ENCODE data around the gene PGS1. TPM values are rescaled to one million over a fixed set of nuclear protein-coding genes. Genes with fewer than 3 reads are reported as not detected.
A peak's percentile ranks its signal among the peaks of the same experiment; 100 is the strongest.

Gene PGS1
- total RNA-seq, 1 donor from 2014 or later = 22.7 TPM

DNA sequence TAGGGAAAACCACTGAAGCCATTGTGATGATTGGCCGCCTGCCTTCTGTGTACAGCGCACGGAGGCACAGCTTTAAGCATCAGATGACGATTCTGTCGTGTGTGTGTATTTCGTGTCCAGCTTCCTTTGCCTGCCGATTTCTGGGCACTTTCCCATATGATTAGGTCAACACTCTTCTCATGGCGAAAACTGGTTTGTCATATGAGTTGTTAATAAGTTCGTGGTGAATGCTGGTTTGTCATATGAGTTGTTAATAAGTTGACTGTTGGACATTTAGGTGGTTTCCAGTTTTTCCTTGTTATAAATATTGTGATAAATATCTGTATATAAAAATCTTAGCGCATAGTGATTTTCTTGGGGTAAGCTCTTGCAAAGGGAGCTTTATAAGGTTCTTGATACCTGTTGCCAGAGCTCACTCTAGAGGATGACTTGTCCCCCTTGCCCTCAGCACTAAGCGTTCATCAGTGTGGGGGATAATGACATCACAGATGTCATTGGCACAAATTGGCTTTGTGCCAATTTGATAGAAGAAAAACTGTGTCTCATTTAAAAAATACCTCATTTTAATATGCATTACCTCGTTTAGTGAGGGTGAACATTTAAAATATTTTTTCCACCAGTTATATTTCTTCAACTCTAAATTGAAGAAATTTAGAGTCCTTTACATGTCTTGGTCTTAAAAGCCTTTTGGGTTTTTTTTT is 40.0 kb downstream of the PGS1 start:
- no peak overlapping the region for H3K4me3 Mint-ChIP-seq (ENCODE audit: unreplicated experiment)
- H3K9me3 Mint-ChIP-seq (ENCODE audit: low read depth) = no peaks in the 10 kb centered on the region
- TF ChIP-seq CTCF (IDR thresholded peaks at IDR 0.05) = no peak
- no peak for DNase-seq (ENCODE audit: low spot score)
- H3K27me3 Mint-ChIP-seq (ENCODE audit: low read depth) = no peaks in the 10 kb centered on the region
- H3K4me1 Mint-ChIP-seq (ENCODE audit: low read depth) = peaks cover 49% of the 10 kb centered on the region
- H3K27ac Mint-ChIP-seq (ENCODE audit: unreplicated experiment) = no peak overlapping the region
- peaks cover 13% of the 10 kb centered on the region for H3K36me3 Mint-ChIP-seq (ENCODE audit: low read depth)

- H3K27me3 Mint-ChIP-seq (ENCODE audit: low read depth) = no peaks in the 10 kb centered on the region
- no peak for DNase-seq (ENCODE audit: low spot score)
- peaks cover 49% of the 10 kb centered on the region for H3K4me1 Mint-ChIP-seq (ENCODE audit: low read depth)
- H3K27ac Mint-ChIP-seq (ENCODE audit: unreplicated experiment) = no peak overlapping the region
- H3K4me3 Mint-ChIP-seq (ENCODE audit: unreplicated experiment) = no peak overlapping the region
- peaks cover 17% of the 10 kb centered on the region for H3K36me3 Mint-ChIP-seq (ENCODE audit: low read depth)
- no peak for TF ChIP-seq CTCF (IDR thresholded peaks at IDR 0.05)
- no peaks in the 10 kb centered on the region for H3K9me3 Mint-ChIP-seq (ENCODE audit: low read depth)
Observed at GRCh38 chr17:78419970-78420815, 41.7 kb downstream of the PGS1 start.

DNA sequence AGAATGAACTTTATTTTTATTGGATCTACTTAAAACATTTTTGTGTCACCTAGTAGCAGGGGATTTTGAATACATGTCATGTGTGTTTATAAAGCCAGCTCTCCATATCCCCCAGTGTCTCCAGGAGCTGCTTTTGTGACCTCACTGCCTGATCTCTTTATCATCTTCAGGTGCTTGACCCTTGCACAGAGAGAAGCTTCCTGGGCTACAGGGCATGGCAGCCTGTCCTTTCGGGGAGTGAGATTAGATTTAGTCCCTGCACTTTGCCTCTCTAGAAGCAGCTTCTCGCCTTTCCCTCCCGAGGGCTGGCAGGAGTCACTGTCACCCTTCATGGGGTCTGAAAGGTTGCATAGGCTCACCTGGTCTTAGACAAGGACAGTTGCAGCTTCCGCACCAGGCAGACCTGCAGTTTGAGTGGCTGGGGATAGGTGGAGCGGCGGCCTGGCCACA is 42.7 kb downstream of the PGS1 start:
- Mint-ChIP-seq H3K27me3 (ENCODE audit: low read depth) (no peaks in the 10 kb centered on the region), H3K4me3 (ENCODE audit: unreplicated experiment) (no peak overlapping the region), H3K9me3 (ENCODE audit: low read depth) (no peaks in the 10 kb centered on the region), H3K4me1 (ENCODE audit: low read depth) (peaks cover 42% of the 10 kb centered on the region), H3K27ac (ENCODE audit: unreplicated experiment) (peak overlapping the region; percentile 27), H3K36me3 (ENCODE audit: low read depth) (peaks cover 19% of the 10 kb centered on the region)
- DNase-seq (ENCODE audit: low spot score) = no peak
- no peak for TF ChIP-seq CTCF (IDR thresholded peaks at IDR 0.05)

DNA sequence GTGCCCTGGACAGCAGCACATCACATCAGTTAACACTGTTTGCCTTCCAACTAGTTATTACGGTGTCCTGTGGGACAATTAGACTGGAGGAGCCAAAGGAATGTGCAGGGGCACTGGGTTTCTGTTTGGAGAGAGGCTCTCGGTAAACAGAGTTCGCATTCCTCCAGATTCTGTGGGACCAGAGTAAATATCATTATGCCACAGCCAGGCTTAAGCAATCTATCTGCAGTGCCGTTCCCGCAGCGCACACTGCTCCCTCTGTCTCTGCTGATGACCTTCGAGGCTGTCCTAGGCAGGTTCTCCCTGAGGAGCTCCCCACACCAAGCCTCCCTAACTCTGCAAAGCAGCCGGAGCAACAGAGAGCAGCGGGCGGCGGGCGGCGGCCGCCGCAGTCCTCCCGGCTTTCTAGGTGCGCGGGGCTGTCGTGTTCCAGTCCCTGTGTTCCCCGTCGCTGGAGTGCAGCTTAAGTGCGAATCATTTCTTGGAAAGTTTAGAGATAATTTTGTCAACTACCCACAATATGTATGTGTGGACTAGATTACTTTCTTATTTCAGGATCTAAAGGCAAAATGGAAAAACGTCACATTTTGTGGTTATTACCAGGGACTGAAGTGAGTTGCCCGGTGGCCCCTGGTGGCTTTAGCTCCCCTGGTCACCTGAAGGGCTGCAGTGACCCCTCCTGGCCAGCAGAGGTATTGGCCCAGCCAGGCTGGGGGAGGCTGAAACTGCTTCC is 43.3 kb downstream of the PGS1 start:
- H3K27ac Mint-ChIP-seq (ENCODE audit: unreplicated experiment) = peak overlapping the region; percentile 27
- DNase-seq (ENCODE audit: low spot score) = no peak
- no peaks in the 10 kb centered on the region for H3K27me3 Mint-ChIP-seq (ENCODE audit: low read depth)
- H3K4me1 Mint-ChIP-seq (ENCODE audit: low read depth) = peaks cover 36% of the 10 kb centered on the region
- no peak overlapping the region for H3K4me3 Mint-ChIP-seq (ENCODE audit: unreplicated experiment)
- peak; percentile 99 for TF ChIP-seq CTCF (IDR thresholded peaks at IDR 0.05)
- H3K36me3 Mint-ChIP-seq (ENCODE audit: low read depth) = peaks cover 19% of the 10 kb centered on the region
- H3K9me3 Mint-ChIP-seq (ENCODE audit: low read depth) = no peaks in the 10 kb centered on the region

DNA sequence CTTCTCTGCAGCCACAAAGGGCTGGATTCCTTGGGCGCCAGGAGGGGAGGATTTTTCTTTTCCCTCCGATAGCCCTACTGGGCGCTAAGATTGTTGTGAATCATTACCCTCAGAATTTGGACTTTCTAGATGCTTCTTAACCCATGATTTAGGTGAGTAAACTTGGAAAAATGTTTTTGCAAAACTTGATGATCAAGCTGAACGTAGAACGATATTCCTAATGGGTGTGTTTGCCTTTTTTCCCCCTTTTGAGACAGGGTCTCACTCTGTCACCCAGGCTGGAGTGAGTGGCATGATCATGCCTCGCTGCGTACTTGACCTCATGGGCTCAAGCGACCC is 43.8 kb downstream of the PGS1 start:
- H3K4me3 Mint-ChIP-seq (ENCODE audit: unreplicated experiment) = no peak overlapping the region
- no peaks in the 10 kb centered on the region for H3K9me3 Mint-ChIP-seq (ENCODE audit: low read depth)
- H3K4me1 Mint-ChIP-seq (ENCODE audit: low read depth) = peaks cover 31% of the 10 kb centered on the region
- peak overlapping the region; percentile 17 for H3K27ac Mint-ChIP-seq (ENCODE audit: unreplicated experiment)
- DNase-seq (ENCODE audit: low spot score) = no peak
- peaks cover 19% of the 10 kb centered on the region for H3K36me3 Mint-ChIP-seq (ENCODE audit: low read depth)
- TF ChIP-seq CTCF (IDR thresholded peaks at IDR 0.05) = no peak
- no peaks in the 10 kb centered on the region for H3K27me3 Mint-ChIP-seq (ENCODE audit: low read depth)

Data from chondrocyte (in vitro differentiated cells).